WTC11 (cell line): Measurements from ENCODE around the gene DCTN1. TPM values are rescaled to one million over a fixed set of nuclear protein-coding genes. Genes with fewer than 3 reads are reported as not detected.

Source experiments
- ATAC-seq: fragments of 200-7000 bp; cut with Tn5 transposase; 2 replicates; pipeline ENCODE4 v1.10.0; 2021; ENCODE audit warnings: mild to moderate bottlenecking, moderate library complexity
- CTCF ChIA-PET: fragments of 300-600 bp; sonication (Branson Sonifier 250); formaldehyde crosslinking; loops from one replicate; lab custom pipeline; 2021; ENCODE audit warnings: antibody characterized with exemption; lab: Charles Lee
- POLR2A ChIA-PET: fragments of 350-600 bp; sonication (Branson Sonifier 250); formaldehyde crosslinking; loops from one replicate; lab custom pipeline; 2021; ENCODE audit warnings: antibody characterized with exemption; lab: Charles Lee
- DNase-seq: peaks from one replicate; pipeline ENCODE4 v3.0.0; 2021; ENCODE audit warnings: low spot score
- H3K27ac Mint-ChIP-seq: 2 replicates; pipeline ENCODE4 v1.8.0; 2021; ENCODE audit warnings: mixed read lengths
- H3K27me3 Mint-ChIP-seq: 2 replicates; pipeline ENCODE4 v1.8.0; 2021; ENCODE audit warnings: low read depth, mild to moderate bottlenecking, moderate library complexity, mixed read lengths
- H3K36me3 Mint-ChIP-seq: 2 replicates; pipeline ENCODE4 v1.8.0; 2021; ENCODE audit warnings: mixed read lengths
- H3K4me1 Mint-ChIP-seq: 2 replicates; pipeline ENCODE4 v1.8.0; 2022; ENCODE audit warnings: mixed read lengths
- H3K4me3 Mint-ChIP-seq: 2 replicates; pipeline ENCODE4 v1.8.0; 2021; ENCODE audit warnings: mild to moderate bottlenecking, moderate library complexity, mixed read lengths
- H3K9me3 Mint-ChIP-seq: 2 replicates; pipeline ENCODE4 v1.8.0; 2021; ENCODE audit warnings: mixed read lengths
- ATF1 ChIP-seq: sonication (generic); formaldehyde crosslinking; IDR thresholded peaks from 2 replicates; pipeline ENCODE4 v1.8.1; 2023; ENCODE audit warnings: mild to moderate bottlenecking, moderate library complexity, missing genetic modification reagents
- ATF2 ChIP-seq: sonication (generic); formaldehyde crosslinking; IDR thresholded peaks from 2 replicates; pipeline ENCODE4 v1.8.1; 2022; ENCODE audit warnings: low read depth, missing genetic modification reagents, borderline replicate concordance
- ATF3 ChIP-seq: sonication (generic); formaldehyde crosslinking; conservative IDR thresholded peaks from 2 replicates; pipeline ENCODE4 v1.8.1; 2022; ENCODE audit warnings: mild to moderate bottlenecking, missing genetic modification reagents
- CBFB ChIP-seq: sonication (generic); formaldehyde crosslinking; IDR thresholded peaks from 2 replicates; pipeline ENCODE4 v1.8.1; 2022; ENCODE audit warnings: mild to moderate bottlenecking, low read depth, missing genetic modification reagents
- ERG ChIP-seq: fragments of 250-450 bp; sonication (Bioruptor Pico); IDR thresholded peaks from 2 replicates; pipeline ENCODE4 v1.8.0; 2021; ENCODE audit warnings: mild to moderate bottlenecking
- FOXP4 ChIP-seq: sonication (generic); formaldehyde crosslinking; IDR thresholded peaks from 2 replicates; pipeline ENCODE4 v1.8.0; 2022; ENCODE audit warnings: mild to moderate bottlenecking, missing genetic modification reagents
- JAZF1 ChIP-seq: fragments of 250-450 bp; sonication (Bioruptor Pico); IDR thresholded peaks from 2 replicates; pipeline ENCODE4 v1.9.0; 2021; ENCODE audit warnings: moderate library complexity, mild to moderate bottlenecking, inconsistent platforms
- NR2C2 ChIP-seq: sonication (generic); formaldehyde crosslinking; IDR thresholded peaks from 2 replicates; pipeline ENCODE4 v1.8.0; 2022; ENCODE audit warnings: mild to moderate bottlenecking, missing genetic modification reagents
- OVOL2 ChIP-seq: fragments of 250-450 bp; sonication (Bioruptor Pico); IDR thresholded peaks from 2 replicates; pipeline ENCODE4 v1.9.0; 2021; ENCODE audit warnings: mild to moderate bottlenecking, borderline replicate concordance
- RORB ChIP-seq: fragments of 250-450 bp; sonication (Bioruptor Pico); IDR thresholded peaks from 2 replicates; pipeline ENCODE4 v1.9.0; 2021; ENCODE audit warnings: mild to moderate bottlenecking
- USF1 ChIP-seq: sonication (generic); formaldehyde crosslinking; IDR thresholded peaks from 2 replicates; pipeline ENCODE4 v1.8.0; 2022; ENCODE audit warnings: mild to moderate bottlenecking, missing genetic modification reagents
- USF2 ChIP-seq: sonication (generic); formaldehyde crosslinking; IDR thresholded peaks from 2 replicates; pipeline ENCODE4 v1.8.1; 2023; ENCODE audit warnings: mild to moderate bottlenecking, missing genetic modification reagents, moderate library complexity
- ZBTB43 ChIP-seq: sonication (generic); formaldehyde crosslinking; IDR thresholded peaks from 2 replicates; pipeline ENCODE4 v1.8.1; 2023; ENCODE audit warnings: mild to moderate bottlenecking, missing genetic modification reagents
- ZMAT4 ChIP-seq: fragments of 250-450 bp; sonication (Bioruptor Pico); IDR thresholded peaks from 2 replicates; pipeline ENCODE4 v1.9.0; 2021; ENCODE audit warnings: mild to moderate bottlenecking
- ZNF121 ChIP-seq: sonication (generic); formaldehyde crosslinking; IDR thresholded peaks from 2 replicates; pipeline ENCODE4 v1.8.0; 2023; ENCODE audit warnings: missing genetic modification reagents
- ZNF317 ChIP-seq: sonication (generic); formaldehyde crosslinking; IDR thresholded peaks from 2 replicates; pipeline ENCODE4 v1.8.1; 2023; ENCODE audit warnings: low read depth, mild to moderate bottlenecking, moderate library complexity, missing genetic modification reagents, borderline replicate concordance
- ZNF396 ChIP-seq: fragments of 250-450 bp; sonication (Bioruptor Pico); IDR thresholded peaks from 2 replicates; pipeline ENCODE4 v1.8.0; 2021; ENCODE audit warnings: mild to moderate bottlenecking, moderate library complexity, borderline replicate concordance
- total RNA-seq: library from RNA; stranded (reverse); gene quantifications from 3 replicates; pipeline ENCODE4 v1.2.3, GENCODE V29; 2021
- TF ChIP-seq, protein P1 (sequence below): fragments of 200-600 bp; IDR thresholded peaks from 2 replicates; pipeline ENCODE4 v1.8.0; 2022; ENCODE audit warnings: antibody characterized with exemption
- TF ChIP-seq, protein P2 (sequence below): sonication (generic); formaldehyde crosslinking; IDR thresholded peaks from 2 replicates; pipeline ENCODE4 v1.8.1; 2022; ENCODE audit warnings: mild to moderate bottlenecking, moderate library complexity, missing genetic modification reagents
- TF ChIP-seq, protein P3 (sequence below): fragments of 250-450 bp; sonication (Bioruptor Pico); IDR thresholded peaks from 2 replicates; pipeline ENCODE4 v1.9.0; 2021; ENCODE audit warnings: moderate library complexity, mild to moderate bottlenecking, inconsistent platforms, borderline replicate concordance

The DCTN1 gene
- total RNA-seq, 1 experiment from 2014 or later, result 179 TPM

- no peak overlapping the region for H3K4me3 Mint-ChIP-seq
- DNase-seq, result no peak
- H3K27ac Mint-ChIP-seq, result no peak overlapping the region
- CTCF ChIA-PET, result interaction anchor here (1.2 kb wide), 1 partner anchor 31 kb away, joined by 5 read pairs; no protein-coding TSS in a partner anchor
- no peak for ATAC-seq
- no peaks in the 10 kb centered on the region for H3K9me3 Mint-ChIP-seq
- POLR2A ChIA-PET, result no interaction called here
- peaks cover 89% of the 10 kb centered on the region for H3K36me3 Mint-ChIP-seq
- H3K4me1 Mint-ChIP-seq, result 0 out of 2 replicates have a peak, but pooled peaks cover 1% of the 10 kb centered on the region
- no peak for TF ChIP-seq ZNF121 (CRISPR knock-in tag)
- TF ChIP-seq RORB (CRISPR knock-in tag), result no peak
- TF ChIP-seq, protein P1, sequence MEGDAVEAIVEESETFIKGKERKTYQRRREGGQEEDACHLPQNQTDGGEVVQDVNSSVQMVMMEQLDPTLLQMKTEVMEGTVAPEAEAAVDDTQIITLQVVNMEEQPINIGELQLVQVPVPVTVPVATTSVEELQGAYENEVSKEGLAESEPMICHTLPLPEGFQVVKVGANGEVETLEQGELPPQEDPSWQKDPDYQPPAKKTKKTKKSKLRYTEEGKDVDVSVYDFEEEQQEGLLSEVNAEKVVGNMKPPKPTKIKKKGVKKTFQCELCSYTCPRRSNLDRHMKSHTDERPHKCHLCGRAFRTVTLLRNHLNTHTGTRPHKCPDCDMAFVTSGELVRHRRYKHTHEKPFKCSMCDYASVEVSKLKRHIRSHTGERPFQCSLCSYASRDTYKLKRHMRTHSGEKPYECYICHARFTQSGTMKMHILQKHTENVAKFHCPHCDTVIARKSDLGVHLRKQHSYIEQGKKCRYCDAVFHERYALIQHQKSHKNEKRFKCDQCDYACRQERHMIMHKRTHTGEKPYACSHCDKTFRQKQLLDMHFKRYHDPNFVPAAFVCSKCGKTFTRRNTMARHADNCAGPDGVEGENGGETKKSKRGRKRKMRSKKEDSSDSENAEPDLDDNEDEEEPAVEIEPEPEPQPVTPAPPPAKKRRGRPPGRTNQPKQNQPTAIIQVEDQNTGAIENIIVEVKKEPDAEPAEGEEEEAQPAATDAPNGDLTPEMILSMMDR, result no peak
- no peak for TF ChIP-seq USF1 (CRISPR knock-in tag)
- no peak for TF ChIP-seq ATF1
- no peak for TF ChIP-seq JAZF1 (CRISPR knock-in tag)
- no peak for TF ChIP-seq ZNF396 (CRISPR knock-in tag)
- no peak for TF ChIP-seq ZMAT4 (CRISPR knock-in tag)
- TF ChIP-seq USF2, result no peak
- TF ChIP-seq ZNF317 (CRISPR knock-in tag), result no peak
- TF ChIP-seq NR2C2 (CRISPR knock-in tag), result no peak
- TF ChIP-seq, protein P2, sequence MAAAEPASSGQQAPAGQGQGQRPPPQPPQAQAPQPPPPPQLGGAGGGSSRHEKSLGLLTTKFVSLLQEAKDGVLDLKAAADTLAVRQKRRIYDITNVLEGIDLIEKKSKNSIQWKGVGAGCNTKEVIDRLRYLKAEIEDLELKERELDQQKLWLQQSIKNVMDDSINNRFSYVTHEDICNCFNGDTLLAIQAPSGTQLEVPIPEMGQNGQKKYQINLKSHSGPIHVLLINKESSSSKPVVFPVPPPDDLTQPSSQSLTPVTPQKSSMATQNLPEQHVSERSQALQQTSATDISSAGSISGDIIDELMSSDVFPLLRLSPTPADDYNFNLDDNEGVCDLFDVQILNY (CRISPR knock-in tag), result no peak
- no peak for TF ChIP-seq ATF3
- no peak for TF ChIP-seq ZBTB43 (CRISPR knock-in tag)
- no peak for TF ChIP-seq ERG (CRISPR knock-in tag)
- no peaks in the 10 kb centered on the region for H3K27me3 Mint-ChIP-seq
Observed at GRCh38 chr2:74366036-74366435, 14.1 kb downstream of the DCTN1 start.

DNA sequence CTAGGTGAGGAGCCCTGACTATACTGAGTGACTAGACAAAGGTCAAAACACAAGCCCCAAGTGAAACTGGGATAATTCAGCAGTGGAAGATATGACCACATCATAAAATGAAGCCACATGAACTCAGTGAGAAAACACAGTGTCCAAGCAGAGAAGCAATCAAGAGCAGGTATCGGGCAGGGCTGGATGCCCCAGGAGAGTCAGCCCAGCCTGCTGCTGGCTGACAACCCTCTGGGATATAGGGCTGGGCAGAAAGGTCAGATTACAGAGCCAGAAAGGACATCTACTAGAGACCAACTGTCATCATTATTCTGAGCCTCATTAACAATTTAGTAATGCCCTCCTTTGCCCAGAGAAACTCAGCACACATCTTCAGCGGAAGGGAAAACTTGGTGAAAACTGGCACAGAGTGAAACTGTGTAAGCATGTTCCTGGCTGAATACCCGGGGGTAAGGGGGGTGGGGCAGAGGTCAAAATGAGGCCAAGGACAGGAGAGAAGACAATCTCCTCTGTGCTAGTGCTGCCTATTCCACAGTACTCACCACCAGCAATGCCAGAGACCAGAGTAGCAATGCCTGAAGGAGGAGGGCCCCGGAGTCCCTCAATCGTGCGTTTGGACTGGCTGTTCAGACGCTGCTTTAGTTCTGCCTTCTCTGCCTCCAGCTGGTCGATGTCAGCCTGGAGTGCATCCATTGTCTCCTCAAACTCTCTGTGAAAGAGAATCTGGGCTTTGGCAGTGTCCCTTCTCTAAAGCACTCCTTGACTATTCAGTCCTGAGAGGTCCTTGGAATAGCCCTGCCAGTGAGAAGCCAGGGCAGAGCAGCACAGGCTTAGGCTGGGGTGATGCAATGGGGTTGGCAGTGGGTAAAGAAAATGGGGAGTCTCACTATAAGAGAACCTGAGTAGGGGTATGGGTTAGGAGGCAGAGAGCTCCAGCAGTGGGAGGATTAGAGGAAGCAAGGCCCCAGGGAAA lies 15.3 kb downstream of the DCTN1 start:
- peaks cover 85% of the 10 kb centered on the region for H3K36me3 Mint-ChIP-seq
- POLR2A ChIA-PET, result no interaction called here
- H3K4me3 Mint-ChIP-seq, result no peak overlapping the region
- no peaks in the 10 kb centered on the region for H3K9me3 Mint-ChIP-seq
- 0 out of 2 replicates have a peak, but pooled peaks cover 3% of the 10 kb centered on the region for H3K4me1 Mint-ChIP-seq
- CTCF ChIA-PET, result no interaction called here
- no peaks in the 10 kb centered on the region for H3K27me3 Mint-ChIP-seq
- DNase-seq, result no peak
- ATAC-seq, result no peak
- H3K27ac Mint-ChIP-seq, result no peak overlapping the region
- TF ChIP-seq CBFB (CRISPR knock-in tag) (no peak), OVOL2 (no peak), FOXP4 (no peak), ATF2 (CRISPR knock-in tag) (no peak), USF1 (CRISPR knock-in tag) (no peak)
- TF ChIP-seq, protein P3, sequence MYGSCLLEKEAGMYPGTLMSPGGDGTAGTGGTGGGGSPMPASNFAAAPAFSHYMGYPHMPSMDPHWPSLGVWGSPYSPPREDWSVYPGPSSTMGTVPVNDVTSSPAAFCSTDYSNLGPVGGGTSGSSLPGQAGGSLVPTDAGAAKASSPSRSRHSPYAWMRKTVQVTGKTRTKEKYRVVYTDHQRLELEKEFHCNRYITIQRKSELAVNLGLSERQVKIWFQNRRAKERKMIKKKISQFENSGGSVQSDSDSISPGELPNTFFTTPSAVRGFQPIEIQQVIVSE, result no peak
